Cardiac muscle cell (in vitro differentiated cells and primary cell): ENCODE results near the gene SAFB. TPM values are rescaled to one million over a fixed set of nuclear protein-coding genes. Genes with fewer than 3 reads are reported as not detected.

Experiments
- DNase-seq, 2 donors: peaks; one replicate each; pipeline versions ENCODE4 v3.0.0 to v3.0.0-alpha.2; 2010 to 2017; ENCODE audit warnings: low read depth in 1 of 2, low spot score in 1 of 2
- H3K27ac ChIP-seq: fragments of 200-600 bp; sonication (generic); 2 replicates; pipeline ENCODE4 v1.5.1; 2016
- H3K27me3 ChIP-seq: fragments of 200-600 bp; sonication (generic); 2 replicates; pipeline ENCODE4 v1.6.0; 2016; ENCODE audit warnings: control low read depth
- H3K36me3 ChIP-seq: fragments of 200-600 bp; sonication (generic); 2 replicates; pipeline ENCODE4 v1.5.1; 2016; ENCODE audit warnings: control low read depth
- H3K4me1 ChIP-seq: fragments of 200-600 bp; sonication (generic); 2 replicates; pipeline ENCODE4 v1.8.1; 2017; ENCODE audit warnings: low read depth, mild to moderate bottlenecking, mixed run types
- H3K4me3 ChIP-seq: fragments of 200-600 bp; sonication (generic); 2 replicates; pipeline ENCODE4 v1.5.1; 2016; ENCODE audit warnings: mild to moderate bottlenecking
- H3K9me3 ChIP-seq: fragments of 200-600 bp; sonication (generic); 2 replicates; pipeline ENCODE4 v1.5.1; 2017; ENCODE audit warnings: low read depth, mild to moderate bottlenecking, control low read depth
- polyA plus RNA-seq: library from polyadenylated mRNA; unstranded; fragments of >200 nt; fragmentation: Nextera tagmentation; extraction: Ambion mirVana; gene quantifications from 2 replicates; pipeline ENCODE4 v1.2.1, GENCODE V29; 2016
- total RNA-seq: library from RNA; depleted of rRNA; stranded (reverse); fragments of >200 nt; gene quantifications from 2 replicates; pipeline ENCODE4 v1.2.3, GENCODE V29; 2016
- TF ChIP-seq, protein P1 (sequence below): IDR thresholded peaks from 2 replicates; pipeline ENCODE4 v1.5.1; 2012; ENCODE audit warnings: low read depth, mild to moderate bottlenecking, low read length

Gene SAFB
- total and polyA plus RNA-seq, 2 experiments from 2014 or later: 108 to 127 TPM

DNA sequence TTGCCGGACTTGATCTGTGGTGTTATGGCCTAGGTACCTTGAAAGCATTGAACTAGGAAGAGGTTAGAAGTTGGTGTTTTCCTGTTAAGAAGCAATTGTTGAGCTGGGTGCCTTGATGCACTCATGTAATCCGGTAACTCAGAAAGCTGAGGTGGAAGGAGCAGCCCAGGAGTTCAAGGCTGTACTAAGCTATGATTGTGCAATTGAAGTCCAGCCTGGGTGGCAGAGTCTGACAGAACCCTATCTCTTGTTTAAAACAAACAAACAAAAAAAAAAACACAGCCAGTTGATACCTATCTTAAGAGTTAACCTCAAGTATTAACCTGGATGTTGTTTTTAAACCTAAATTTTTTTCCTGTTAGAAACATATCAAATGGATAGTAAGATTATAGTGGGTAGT, 19.3 kb downstream of the SAFB start:
- H3K4me3 ChIP-seq: no peak overlapping the region
- H3K4me1 ChIP-seq: no peaks in the 10 kb centered on the region
- DNase-seq: no peak
- TF ChIP-seq, protein P1, sequence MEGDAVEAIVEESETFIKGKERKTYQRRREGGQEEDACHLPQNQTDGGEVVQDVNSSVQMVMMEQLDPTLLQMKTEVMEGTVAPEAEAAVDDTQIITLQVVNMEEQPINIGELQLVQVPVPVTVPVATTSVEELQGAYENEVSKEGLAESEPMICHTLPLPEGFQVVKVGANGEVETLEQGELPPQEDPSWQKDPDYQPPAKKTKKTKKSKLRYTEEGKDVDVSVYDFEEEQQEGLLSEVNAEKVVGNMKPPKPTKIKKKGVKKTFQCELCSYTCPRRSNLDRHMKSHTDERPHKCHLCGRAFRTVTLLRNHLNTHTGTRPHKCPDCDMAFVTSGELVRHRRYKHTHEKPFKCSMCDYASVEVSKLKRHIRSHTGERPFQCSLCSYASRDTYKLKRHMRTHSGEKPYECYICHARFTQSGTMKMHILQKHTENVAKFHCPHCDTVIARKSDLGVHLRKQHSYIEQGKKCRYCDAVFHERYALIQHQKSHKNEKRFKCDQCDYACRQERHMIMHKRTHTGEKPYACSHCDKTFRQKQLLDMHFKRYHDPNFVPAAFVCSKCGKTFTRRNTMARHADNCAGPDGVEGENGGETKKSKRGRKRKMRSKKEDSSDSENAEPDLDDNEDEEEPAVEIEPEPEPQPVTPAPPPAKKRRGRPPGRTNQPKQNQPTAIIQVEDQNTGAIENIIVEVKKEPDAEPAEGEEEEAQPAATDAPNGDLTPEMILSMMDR: no peak
- H3K36me3 ChIP-seq: peaks cover 51% of the 10 kb centered on the region
- H3K27ac ChIP-seq: no peak overlapping the region
- H3K9me3 ChIP-seq: no peaks in the 10 kb centered on the region
- no peaks in the 10 kb centered on the region for H3K27me3 ChIP-seq

GRCh38 chr19:5643060-5643459, 20.2 kb downstream of the SAFB start:
- Histone ChIP-seq H3K4me1 (no peaks in the 10 kb centered on the region), H3K36me3 (peaks cover 57% of the 10 kb centered on the region), H3K4me3 (no peak overlapping the region), H3K27ac (no peak overlapping the region), H3K27me3 (no peaks in the 10 kb centered on the region), H3K9me3 (no peaks in the 10 kb centered on the region)
- no peak for DNase-seq
- TF ChIP-seq, protein P1: no peak

DNA sequence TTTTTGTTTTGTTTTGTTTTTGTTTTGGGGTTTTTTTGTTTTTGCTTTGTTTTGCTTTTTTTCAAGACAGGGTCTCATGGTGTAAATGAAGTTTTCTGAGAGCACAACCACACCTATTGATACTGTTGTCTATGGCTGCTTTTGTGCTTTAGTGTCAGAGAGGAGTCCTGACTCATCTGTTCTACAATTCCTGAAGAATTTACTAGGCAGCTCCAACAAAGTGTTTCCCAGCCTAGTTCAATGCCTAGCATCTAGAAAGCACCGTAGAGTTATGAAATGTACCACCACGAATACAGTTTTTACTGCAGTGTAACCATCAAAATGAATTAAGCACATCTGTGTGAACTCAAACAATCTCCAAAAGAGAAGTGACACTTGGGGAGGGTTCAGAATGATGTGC, 21.2 kb downstream of the SAFB start:
- Histone ChIP-seq H3K27ac (no peak overlapping the region), H3K36me3 (peaks cover 62% of the 10 kb centered on the region), H3K27me3 (no peaks in the 10 kb centered on the region), H3K4me1 (no peaks in the 10 kb centered on the region), H3K9me3 (no peaks in the 10 kb centered on the region), H3K4me3 (no peak overlapping the region)
- no peak for DNase-seq
- TF ChIP-seq, protein P1: no peak

DNA sequence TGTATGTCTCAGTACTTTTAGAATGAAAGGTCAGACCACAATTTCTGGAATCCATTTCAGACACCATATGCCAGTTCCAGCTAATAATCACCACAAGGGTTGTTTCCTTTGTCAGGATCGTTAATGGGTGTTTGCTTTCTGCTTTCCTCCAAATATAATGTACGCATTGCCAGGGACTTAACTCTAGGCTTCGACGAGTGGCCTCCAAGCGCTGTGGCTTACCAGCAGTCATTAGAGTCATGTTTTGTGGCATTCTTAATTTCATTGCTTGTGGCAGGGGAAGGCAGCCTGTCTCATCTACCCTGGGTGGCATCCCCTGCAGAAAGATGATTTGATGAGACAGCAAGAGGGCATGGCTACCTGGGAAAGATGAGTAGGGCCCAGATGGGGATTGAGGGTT, 22.5 kb downstream of the SAFB start:
- H3K4me1 ChIP-seq: no peaks in the 10 kb centered on the region
- no peak overlapping the region for H3K4me3 ChIP-seq
- TF ChIP-seq, protein P1: no peak
- DNase-seq: no peak
- H3K36me3 ChIP-seq: peaks cover 70% of the 10 kb centered on the region
- no peaks in the 10 kb centered on the region for H3K9me3 ChIP-seq
- no peak overlapping the region for H3K27ac ChIP-seq
- H3K27me3 ChIP-seq: no peaks in the 10 kb centered on the region

DNA sequence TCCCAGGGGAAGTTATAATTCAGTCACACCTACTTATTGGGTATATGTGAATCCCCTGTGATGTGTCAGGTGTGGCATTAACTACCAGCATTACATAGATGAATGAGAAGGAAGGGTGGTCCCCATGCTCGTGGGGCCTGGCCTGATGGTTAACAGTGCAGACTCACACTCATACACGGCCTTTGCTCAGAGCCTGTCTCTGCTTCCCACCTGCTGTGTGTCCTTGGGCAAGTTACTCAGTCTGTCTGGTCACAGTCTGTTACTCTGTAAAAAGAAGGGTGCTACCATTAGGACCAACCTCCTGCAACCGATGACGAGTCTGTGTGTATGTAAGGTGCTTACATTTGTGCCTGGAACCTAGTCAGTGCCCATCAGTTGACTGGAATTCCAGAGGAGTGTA, 23.8 kb downstream of the SAFB start:
- TF ChIP-seq, protein P1: no peak
- Histone ChIP-seq H3K9me3 (no peaks in the 10 kb centered on the region), H3K4me3 (no peak overlapping the region), H3K27ac (no peak overlapping the region), H3K36me3 (peaks cover 78% of the 10 kb centered on the region), H3K4me1 (no peaks in the 10 kb centered on the region), H3K27me3 (no peaks in the 10 kb centered on the region)
- DNase-seq: no peak

- Histone ChIP-seq H3K27me3 (no peaks in the 10 kb centered on the region), H3K9me3 (no peaks in the 10 kb centered on the region), H3K36me3 (peaks cover 81% of the 10 kb centered on the region), H3K27ac (no peak overlapping the region), H3K4me3 (no peak overlapping the region), H3K4me1 (no peaks in the 10 kb centered on the region)
- TF ChIP-seq, protein P1: no peak
- no peak for DNase-seq
These were observed 25.6 kb downstream of the SAFB start for GRCh38 chr19:5648464-5648863.
